Kidney (tissue), 14 donors: ENCODE data around the gene SF3B2. TPM values are rescaled to one million over a fixed set of nuclear protein-coding genes. Genes with fewer than 3 reads are reported as not detected.

ENCODE experiments used
- DNase-seq, 5 donors: peaks; one replicate each; pipeline ENCODE4 v3.0.0-alpha.2; 2013 to 2020
- FAIRE-seq: peaks from 2 replicates; lab custom pipeline; 2012; peaks lifted over from hg19 to GRCh38; lab: Jason Lieb, UNC
- H3K27ac ChIP-seq, 2 donors: one replicate each; pipeline ENCODE4 v1.7.0; 2013; ENCODE audit warnings: low read depth in 2 of 2, low read length in 2 of 2, inconsistent platforms in 1 of 2
- H3K27me3 ChIP-seq: one replicate; pipeline ENCODE4 v1.7.1; 2013; ENCODE audit warnings: low read length, inconsistent platforms; ENCODE audit not compliant: control insufficient read depth, insufficient read depth
- H3K36me3 ChIP-seq, 3 donors: one replicate each; pipeline versions ENCODE4 v1.7.0 to v1.7.1; 2013; ENCODE audit warnings: low read length in 3 of 3, control low read depth in 1 of 3, inconsistent platforms in 1 of 3; ENCODE audit not compliant: insufficient read depth in 3 of 3, control insufficient read depth in 2 of 3
- H3K4me1 ChIP-seq, 3 donors: one replicate each; pipeline versions ENCODE4 v1.7.0 to v1.7.1; 2013; ENCODE audit warnings: low read length in 3 of 3, inconsistent platforms in 1 of 3, low read depth in 1 of 3; ENCODE audit not compliant: control insufficient read depth in 2 of 3, insufficient read depth in 2 of 3
- H3K4me3 ChIP-seq, 3 donors: one replicate each; pipeline versions ENCODE4 v1.7.0 to v1.8.1; 2013; ENCODE audit warnings: low read length in 3 of 3, control low read depth in 1 of 3, inconsistent platforms in 1 of 3
- H3K9ac ChIP-seq, 3 donors: one replicate each; pipeline versions ENCODE4 v1.7.0 to v1.7.1; 2013; ENCODE audit warnings: low read length in 3 of 3, control low read depth in 1 of 3, inconsistent platforms in 1 of 3
- H3K9me3 ChIP-seq, 3 donors: one replicate each; pipeline versions ENCODE4 v1.7.0 to v1.7.1; 2013; ENCODE audit warnings: low read length in 3 of 3, control low read depth in 1 of 3, inconsistent platforms in 1 of 3; ENCODE audit not compliant: control insufficient read depth in 2 of 3, insufficient read depth in 1 of 3
- CTCF ChIP-seq: IDR thresholded peaks from 3 replicates; pipeline ENCODE4 v1.5.1; 2012; ENCODE audit warnings: mild to moderate bottlenecking, moderate library complexity, borderline replicate concordance; ENCODE audit not compliant: insufficient read depth; ENCODE audit errors: extremely low read depth
- intact Hi-C: fragments of 100-400 bp; cut with DNase I; formaldehyde crosslinking; loops from one replicate; pipeline ENCODE4 v1.11.1; 2022
- polyA plus RNA-seq: library from polyadenylated mRNA; stranded (reverse); fragments of 350-450 nt; fragmentation: Illumina TruSeq; extraction: RNeasy Lipid Tissue Mini Kit (QIAGEN cat#74804); gene quantifications from one replicate; pipeline ENCODE4 v1.2.3, GENCODE V29; 2014; ENCODE audit warnings: low read depth, low replicate concordance; ENCODE audit not compliant: insufficient read depth
- total RNA-seq: library from RNA; stranded (reverse); fragmentation: NEBNext Ultra II Directional; extraction: Animal tissue kit (Norgen Biotek cat#: 25700); gene quantifications from one replicate; pipeline ENCODE4 v1.2.1, GENCODE V29; 2021
- donor health status: control.
- donor health status: control.
- donor health status: control.
- donor health status: control.
- donor health status: control.
- donor health status: DM: yes; HTN: yes; CAD: no.
- donor health status: Normal renal cell carcinoma (clear cell type).

The SF3B2 gene
- total and polyA plus RNA-seq, 2 donors from 2014 or later = 114 to 172 TPM

GRCh38 chr11:66048547-66049323 is 3.4 kb upstream of the SF3B2 start, which contains the start of gene GAL3ST3:
Gene GAL3ST3 (minus strand): TSS chr11:66049161. CDS start chr11:66045415, 3,746 bp downstream.
- DNase-seq = peak; percentile 75 to 83 (median 77)
- no peak within 1 kb of the TSS for H3K27ac ChIP-seq
- peaks cover 0 to 25% (median 12%) of the 10 kb centered on the region in 3 donors for H3K4me1 ChIP-seq
- no peaks in the 10 kb centered on the region for H3K36me3 ChIP-seq
- TF ChIP-seq CTCF = no peak
- no peak for FAIRE-seq
- no peaks in the 10 kb centered on the region for H3K27me3 ChIP-seq
- H3K9me3 ChIP-seq = no peaks in the 10 kb centered on the region
- no peak within 1 kb of the TSS for H3K4me3 ChIP-seq
- no peak within 1 kb of the TSS for H3K9ac ChIP-seq
- intact Hi-C loops = no loop called here

GRCh38 chr11:66050581-66051231 is 1.5 kb upstream of the SF3B2 start:
- Histone ChIP-seq H3K9ac (peak overlapping the region in 1 of 3 donors; percentile 83), H3K27ac (no peak overlapping the region), H3K4me1 (peaks cover 0 to 23% (median 12%) of the 10 kb centered on the region in 3 donors), H3K9me3 (no peaks in the 10 kb centered on the region), H3K27me3 (no peaks in the 10 kb centered on the region), H3K4me3 (no peak overlapping the region), H3K36me3 (peaks cover 0 to 11% (median 8%) of the 10 kb centered on the region in 3 donors)
- TF ChIP-seq CTCF = no peak
- intact Hi-C loops = no loop called here
- DNase-seq (peak in 4 of 5 donors; percentile 34 to 83 (median 55)), FAIRE-seq (no peak)

GRCh38 chr11:66051371-66051765 is 796 bp upstream of the SF3B2 start:
- peaks cover 0 to 15% (median 10%) of the 10 kb centered on the region in 3 donors for H3K36me3 ChIP-seq
- peak overlapping the region; percentile 57 to 95 (median 66) for H3K4me3 ChIP-seq
- TF ChIP-seq CTCF = no peak
- intact Hi-C loops = no loop called here
- peak overlapping the region; percentile 37 to 83 (median 44) for H3K9ac ChIP-seq
- no peaks in the 10 kb centered on the region for H3K9me3 ChIP-seq
- H3K4me1 ChIP-seq = peaks cover 0 to 23% (median 12%) of the 10 kb centered on the region in 3 donors
- H3K27me3 ChIP-seq = no peaks in the 10 kb centered on the region
- FAIRE-seq = no peak
- peak overlapping the region; percentile 73 to 83 for H3K27ac ChIP-seq
- peak in 1 of 5 donors; percentile 14 for DNase-seq
